Measurements from ENCODE around the gene CTSZ. TPM values are rescaled to one million over a fixed set of nuclear protein-coding genes. Genes with fewer than 3 reads are reported as not detected.

Gene CTSZ
- total RNA-seq, 1 donor from 2014 or later: 150 TPM

GRCh38 chr20:58994390-58995159 is 12.5 kb downstream of the CTSZ start:
- Mint-ChIP-seq H3K4me1 (ENCODE audit: unreplicated experiment) (no peaks in the 10 kb centered on the region), H3K27ac (ENCODE audit: unreplicated experiment) (no peak overlapping the region), H3K36me3 (ENCODE audit: low read depth, unreplicated experiment) (peaks cover 43% of the 10 kb centered on the region), H3K9me3 (ENCODE audit: unreplicated experiment) (no peaks in the 10 kb centered on the region), H3K27me3 (ENCODE audit: unreplicated experiment) (peaks cover 2% of the 10 kb centered on the region), H3K4me3 (ENCODE audit: unreplicated experiment) (no peak overlapping the region)
- DNase-seq (ENCODE audit: low spot score): no peak
- no peak for TF ChIP-seq CTCF (IDR thresholded peaks at IDR 0.05; ENCODE audit: unreplicated experiment)

- H3K9me3 Mint-ChIP-seq (ENCODE audit: unreplicated experiment): no peaks in the 10 kb centered on the region
- DNase-seq (ENCODE audit: low spot score): no peak
- H3K27me3 Mint-ChIP-seq (ENCODE audit: unreplicated experiment): peaks cover 2% of the 10 kb centered on the region
- no peak for TF ChIP-seq CTCF (IDR thresholded peaks at IDR 0.05; ENCODE audit: unreplicated experiment)
- H3K4me3 Mint-ChIP-seq (ENCODE audit: unreplicated experiment): no peak overlapping the region
- H3K27ac Mint-ChIP-seq (ENCODE audit: unreplicated experiment): no peak overlapping the region
- H3K36me3 Mint-ChIP-seq (ENCODE audit: low read depth, unreplicated experiment): peaks cover 53% of the 10 kb centered on the region
- no peaks in the 10 kb centered on the region for H3K4me1 Mint-ChIP-seq (ENCODE audit: unreplicated experiment)
Measured at GRCh38 chr20:58993332-58994248, 13.5 kb downstream of the CTSZ start.

GRCh38 chr20:58992911-58993310 is 14.1 kb downstream of the CTSZ start:
- no peak for DNase-seq (ENCODE audit: low spot score)
- no peak for TF ChIP-seq CTCF (IDR thresholded peaks at IDR 0.05; ENCODE audit: unreplicated experiment)
- Mint-ChIP-seq H3K4me3 (ENCODE audit: unreplicated experiment) (no peak overlapping the region), H3K27ac (ENCODE audit: unreplicated experiment) (no peak overlapping the region), H3K27me3 (ENCODE audit: unreplicated experiment) (peaks cover 2% of the 10 kb centered on the region), H3K9me3 (ENCODE audit: unreplicated experiment) (no peaks in the 10 kb centered on the region), H3K36me3 (ENCODE audit: low read depth, unreplicated experiment) (peaks cover 54% of the 10 kb centered on the region), H3K4me1 (ENCODE audit: unreplicated experiment) (no peaks in the 10 kb centered on the region)

GRCh38 chr20:58991715-58992114 is 15.3 kb downstream of the CTSZ start:
- no peak for DNase-seq (ENCODE audit: low spot score)
- peaks cover 55% of the 10 kb centered on the region for H3K36me3 Mint-ChIP-seq (ENCODE audit: low read depth, unreplicated experiment)
- no peak overlapping the region for H3K27ac Mint-ChIP-seq (ENCODE audit: unreplicated experiment)
- no peaks in the 10 kb centered on the region for H3K4me1 Mint-ChIP-seq (ENCODE audit: unreplicated experiment)
- no peak overlapping the region for H3K4me3 Mint-ChIP-seq (ENCODE audit: unreplicated experiment)
- no peaks in the 10 kb centered on the region for H3K9me3 Mint-ChIP-seq (ENCODE audit: unreplicated experiment)
- peaks cover 2% of the 10 kb centered on the region for H3K27me3 Mint-ChIP-seq (ENCODE audit: unreplicated experiment)
- TF ChIP-seq CTCF (IDR thresholded peaks at IDR 0.05; ENCODE audit: unreplicated experiment): no peak
